NT2/D1 (cell line): ENCODE data around the gene NUBP2.

Source experiments
- DNase-seq: peaks from one replicate; pipeline ENCODE4 v3.0.0-alpha.2; 2011; ENCODE audit warnings: low read depth, low spot score
- H3K27me3 ChIP-seq: 2 replicates; pipeline ENCODE4 v1.6.0; 2011; ENCODE audit warnings: mild to moderate bottlenecking; ENCODE audit not compliant: insufficient read length, insufficient read depth
- H3K36me3 ChIP-seq: 2 replicates; pipeline ENCODE4 v1.6.1; 2011; ENCODE audit warnings: mild to moderate bottlenecking, low read length, mixed read lengths; ENCODE audit not compliant: insufficient read depth, insufficient read length
- H3K4me1 ChIP-seq: 2 replicates; pipeline ENCODE4 v1.5.1; 2011; ENCODE audit not compliant: insufficient read depth, insufficient read length
- H3K4me3 ChIP-seq: 2 replicates; pipeline ENCODE4 v1.5.1; 2011; ENCODE audit warnings: low read depth; ENCODE audit not compliant: insufficient read length
- H3K9ac ChIP-seq: 2 replicates; pipeline ENCODE4 v1.6.0; 2011; ENCODE audit warnings: low read depth; ENCODE audit not compliant: insufficient read length
- H3K9me3 ChIP-seq: 2 replicates; pipeline ENCODE4 v1.5.1; 2011; ENCODE audit warnings: mild to moderate bottlenecking, low read length; ENCODE audit not compliant: insufficient read depth
- SUZ12 ChIP-seq: IDR thresholded peaks from 2 replicates; pipeline ENCODE4 v1.6.1; 2011; ENCODE audit not compliant: insufficient read length, insufficient read depth; ENCODE audit errors: extremely low read depth
- YY1 ChIP-seq: IDR thresholded peaks from 2 replicates; pipeline ENCODE4 v1.6.1; 2011; ENCODE audit not compliant: insufficient read length, insufficient read depth
- ZNF274 ChIP-seq: IDR thresholded peaks from 2 replicates; pipeline ENCODE4 v1.6.1; 2011; ENCODE audit warnings: mild to moderate bottlenecking, low read depth, low read length

NUBP2 gene

GRCh38 chr16:1760911-1761310 lies 21.8 kb upstream of the NUBP2 start:
- H3K4me1 ChIP-seq: peaks cover 24% of the 10 kb centered on the region
- no peak overlapping the region for H3K9ac ChIP-seq
- no peaks in the 10 kb centered on the region for H3K9me3 ChIP-seq
- peaks cover 79% of the 10 kb centered on the region for H3K36me3 ChIP-seq
- TF ChIP-seq YY1 (no peak), SUZ12 (no peak), ZNF274 (no peak)
- no peak for DNase-seq
- H3K27me3 ChIP-seq: no peaks in the 10 kb centered on the region
- H3K4me3 ChIP-seq: no peak overlapping the region

- Histone ChIP-seq H3K9ac (no peak overlapping the region), H3K4me1 (peaks cover 24% of the 10 kb centered on the region), H3K9me3 (no peaks in the 10 kb centered on the region), H3K4me3 (no peak overlapping the region), H3K27me3 (no peaks in the 10 kb centered on the region), H3K36me3 (peaks cover 83% of the 10 kb centered on the region)
- no peak for DNase-seq
- TF ChIP-seq SUZ12 (no peak), YY1 (no peak), ZNF274 (no peak)
Measured at GRCh38 chr16:1761751-1762150, 21.0 kb upstream of the NUBP2 start.

GRCh38 chr16:1762196-1762878 lies 20.4 kb upstream of the NUBP2 start:
- no peak for DNase-seq
- Histone ChIP-seq H3K9ac (peak overlapping the region; percentile 21), H3K9me3 (no peaks in the 10 kb centered on the region), H3K4me3 (no peak overlapping the region), H3K27me3 (no peaks in the 10 kb centered on the region), H3K4me1 (peaks cover 24% of the 10 kb centered on the region), H3K36me3 (peaks cover 85% of the 10 kb centered on the region)
- TF ChIP-seq YY1: no peak
- TF ChIP-seq ZNF274: no peak
- no peak for TF ChIP-seq SUZ12

GRCh38 chr16:1762879-1763520 lies 19.8 kb upstream of the NUBP2 start:
- Histone ChIP-seq H3K27me3 (no peaks in the 10 kb centered on the region), H3K4me3 (no peak overlapping the region), H3K9ac (peak overlapping the region; percentile 21), H3K4me1 (peaks cover 24% of the 10 kb centered on the region), H3K9me3 (no peaks in the 10 kb centered on the region), H3K36me3 (peaks cover 85% of the 10 kb centered on the region)
- no peak for DNase-seq
- TF ChIP-seq YY1 (no peak), SUZ12 (no peak), ZNF274 (no peak)

- DNase-seq: peak; percentile 52
- peaks cover 22% of the 10 kb centered on the region for H3K4me1 ChIP-seq
- H3K4me3 ChIP-seq: peak overlapping the region; percentile 28
- no peak for TF ChIP-seq ZNF274
- no peaks in the 10 kb centered on the region for H3K9me3 ChIP-seq
- peak overlapping the region; percentile 82 for H3K9ac ChIP-seq
- no peaks in the 10 kb centered on the region for H3K27me3 ChIP-seq
- peaks cover 89% of the 10 kb centered on the region for H3K36me3 ChIP-seq
Measured at GRCh38 chr16:1763521-1764511, 18.9 kb upstream of the NUBP2 start.

GRCh38 chr16:1764971-1765370 lies 17.8 kb upstream of the NUBP2 start:
- TF ChIP-seq SUZ12: no peak
- TF ChIP-seq ZNF274: no peak
- TF ChIP-seq YY1: no peak
- DNase-seq: no peak
- Histone ChIP-seq H3K9ac (peak overlapping the region; percentile 82), H3K36me3 (peaks cover 91% of the 10 kb centered on the region), H3K4me3 (no peak overlapping the region), H3K9me3 (no peaks in the 10 kb centered on the region), H3K4me1 (peaks cover 25% of the 10 kb centered on the region), H3K27me3 (no peaks in the 10 kb centered on the region)

- Histone ChIP-seq H3K9me3 (no peaks in the 10 kb centered on the region), H3K4me1 (peaks cover 25% of the 10 kb centered on the region), H3K27me3 (no peaks in the 10 kb centered on the region), H3K36me3 (peaks cover 90% of the 10 kb centered on the region), H3K9ac (no peak overlapping the region), H3K4me3 (no peak overlapping the region)
- TF ChIP-seq ZNF274: no peak
- no peak for TF ChIP-seq YY1
- TF ChIP-seq SUZ12: no peak
- no peak for DNase-seq
Measured at GRCh38 chr16:1765826-1766225, 16.9 kb upstream of the NUBP2 start.
